GM12801 (cell line): Measurements from ENCODE around the gene CYP4F2.

Experiments
- CTCF ChIP-seq: IDR thresholded peaks from one replicate; pipeline ENCODE4 v1.5.1; 2011; ENCODE audit warnings: control low read depth; ENCODE audit not compliant: insufficient read length; ENCODE audit errors: extremely low read depth

CYP4F2 gene

GRCh38 chr19:15862444-15862843 is 35.4 kb downstream of the CYP4F2 start:
- TF ChIP-seq CTCF: no peak

- TF ChIP-seq CTCF: no peak
Measured at GRCh38 chr19:15860522-15860921, 37.4 kb downstream of the CYP4F2 start.

GRCh38 chr19:15859187-15859586 is 38.7 kb downstream of the CYP4F2 start:
- TF ChIP-seq CTCF: no peak

- no peak for TF ChIP-seq CTCF
Measured at GRCh38 chr19:15850385-15850784, 47.5 kb downstream of the CYP4F2 start.

- TF ChIP-seq CTCF: no peak
Measured at GRCh38 chr19:15846923-15847322, 51.0 kb downstream of the CYP4F2 start.

- no peak for TF ChIP-seq CTCF
Measured at GRCh38 chr19:15843203-15843893, 54.5 kb downstream of the CYP4F2 start.

GRCh38 chr19:15841875-15842569 is 55.9 kb downstream of the CYP4F2 start:
- no peak for TF ChIP-seq CTCF
